ENCODE measurements around the gene PWWP2B. TPM values are rescaled to one million over a fixed set of nuclear protein-coding genes. Genes with fewer than 3 reads are reported as not detected.

The PWWP2B gene
- total and polyA plus RNA-seq, 7 donors: 7.7 to 50.8 (median 10.2) TPM

- Histone ChIP-seq H3K36me3 (no peaks in the 10 kb centered on the region), H3K27ac (peak overlapping the region; percentile 61 to 76 (median 71)), H3K9me3 (no peaks in the 10 kb centered on the region), H3K27me3 (no peaks in the 10 kb centered on the region), H3K4me3 (no peak overlapping the region), H3K4me1 (peaks cover 0 to 25% (median 22%) of the 10 kb centered on the region in 4 donors)
- DNase-seq: no peak
- 18 to 26% methylated on average over 17 of the region's 17 CpGs for WGBS, 2 donors
- TF ChIP-seq CTCF (IDR thresholded peaks at IDR 0.05) (peak; percentile 19 to 72 (median 39)), POLR2AphosphoS5 (IDR thresholded peaks at IDR 0.05) (peak in 1 of 4 donors; percentile 29), POLR2A (IDR thresholded peaks at IDR 0.05) (peak in 1 of 2 donors; percentile 43), EP300 (IDR thresholded peaks at IDR 0.05) (no peak)
- intact Hi-C loops (cut with DNase I): no loop called here
Observed at GRCh38 chr10:132446661-132447445, 49.9 kb downstream of the PWWP2B start.

GRCh38 chr10:132447446-132448247 lies 50.6 kb downstream of the PWWP2B start:
- no peak for DNase-seq
- WGBS, 2 donors: 19 to 45% methylated on average over 29 of the region's 29 CpGs
- intact Hi-C loops (cut with DNase I): no loop called here
- Histone ChIP-seq H3K36me3 (no peaks in the 10 kb centered on the region), H3K4me3 (no peak overlapping the region), H3K4me1 (peaks cover 0 to 28% (median 27%) of the 10 kb centered on the region in 4 donors), H3K27me3 (no peaks in the 10 kb centered on the region), H3K27ac (peak overlapping the region; percentile 61 to 76 (median 71)), H3K9me3 (no peaks in the 10 kb centered on the region)
- no peak for TF ChIP-seq EP300 (IDR thresholded peaks at IDR 0.05)
- no peak for TF ChIP-seq CTCF (IDR thresholded peaks at IDR 0.05)
- no peak for TF ChIP-seq POLR2A (IDR thresholded peaks at IDR 0.05)
- TF ChIP-seq POLR2AphosphoS5 (IDR thresholded peaks at IDR 0.05): no peak

- Histone ChIP-seq H3K4me3 (no peak overlapping the region), H3K9me3 (no peaks in the 10 kb centered on the region), H3K27me3 (no peaks in the 10 kb centered on the region), H3K4me1 (peaks cover 0 to 34% (median 34%) of the 10 kb centered on the region in 4 donors), H3K36me3 (no peaks in the 10 kb centered on the region), H3K27ac (peak overlapping the region; percentile 61 to 76 (median 71))
- no peak for DNase-seq
- 12 to 43% methylated on average over 15 of the region's 15 CpGs for WGBS, 2 donors
- intact Hi-C loops (cut with DNase I): no loop called here
- TF ChIP-seq POLR2AphosphoS5 (IDR thresholded peaks at IDR 0.05) (peak in 3 of 4 donors; percentile 28 to 42 (median 36)), POLR2A (IDR thresholded peaks at IDR 0.05) (peak in 1 of 2 donors; percentile 47), EP300 (IDR thresholded peaks at IDR 0.05) (no peak)
Observed at GRCh38 chr10:132448248-132448731, 51.3 kb downstream of the PWWP2B start.

- WGBS, 2 donors: 21 to 52% methylated on average over 22 of the region's 22 CpGs
- no peaks in the 10 kb centered on the region for H3K27me3 ChIP-seq
- no peaks in the 10 kb centered on the region for H3K36me3 ChIP-seq
- peaks cover 0 to 38% (median 36%) of the 10 kb centered on the region in 4 donors for H3K4me1 ChIP-seq
- TF ChIP-seq EP300 (IDR thresholded peaks at IDR 0.05): no peak
- no peak for TF ChIP-seq POLR2AphosphoS5 (IDR thresholded peaks at IDR 0.05)
- no peak for TF ChIP-seq CTCF (IDR thresholded peaks at IDR 0.05)
- no peak for TF ChIP-seq POLR2A (IDR thresholded peaks at IDR 0.05)
- no peak overlapping the region for H3K4me3 ChIP-seq
- peak overlapping the region; percentile 43 to 73 (median 66) for H3K27ac ChIP-seq
- intact Hi-C loops (cut with DNase I): no loop called here
- H3K9me3 ChIP-seq: no peaks in the 10 kb centered on the region
- DNase-seq: no peak
Observed at GRCh38 chr10:132449051-132449810, 52.2 kb downstream of the PWWP2B start.

Measured in sigmoid colon (tissue), 7 donors.